T47D (cell line): Measurements from ENCODE around the gene PCDHGB1.

Source experiments
- DNase-seq, 2 experiments: peaks; one replicate each; pipeline versions ENCODE4 v3.0.0 to v3.0.0-alpha.2; 2011 to 2012; ENCODE audit warnings: low read depth in 1 of 2, low spot score in 1 of 2
- JUND ChIP-seq: IDR thresholded peaks from 2 replicates; pipeline ENCODE4 v1.6.1; 2012; ENCODE audit warnings: low read depth
- in situ Hi-C: cut with HindIII; loops from 2 replicates; pipeline ENCODE4 v1.10.0; 2016; ENCODE audit warnings: low sequenced_read_pairs, low pct_unique_long_range_greater_than_20kb

The PCDHGB1 gene

GRCh38 chr5:141356133-141356532, 6.2 kb downstream of the PCDHGB1 start:
- no peak for TF ChIP-seq JUND
- in situ Hi-C loops = no loop called here
- DNase-seq = no peak

GRCh38 chr5:141356950-141357349, 7.1 kb downstream of the PCDHGB1 start:
- DNase-seq = no peak
- TF ChIP-seq JUND = no peak
- in situ Hi-C loops = no loop called here

- no peak for TF ChIP-seq JUND
- DNase-seq = peak; percentile 81
- in situ Hi-C loops = no loop called here
Observed at GRCh38 chr5:141359790-141360426, 10.0 kb downstream of the PCDHGB1 start, which contains the start of gene PCDHGB2. PCDHGB2 (plus strand) TSS chr5:141359994; CDS start chr5:141360136, 142 bp downstream.

GRCh38 chr5:141360685-141361084, 10.8 kb downstream of the PCDHGB1 start:
- TF ChIP-seq JUND = no peak
- in situ Hi-C loops = no loop called here
- no peak for DNase-seq

GRCh38 chr5:141362719-141363118, 12.8 kb downstream of the PCDHGB1 start:
- DNase-seq = no peak
- in situ Hi-C loops = no loop called here
- TF ChIP-seq JUND = no peak

- in situ Hi-C loops = no loop called here
Observed at GRCh38 chr5:141363952-141364660, 14.2 kb downstream of the PCDHGB1 start, which contains the start of gene PCDHGA5. PCDHGA5 (plus strand) TSS chr5:141364162; CDS start chr5:141364331, 169 bp downstream.

GRCh38 chr5:141366016-141366896, 16.4 kb downstream of the PCDHGB1 start:
- no peak for TF ChIP-seq JUND
- in situ Hi-C loops = no loop called here
- peak in 1 of 2 experiments; percentile 32 for DNase-seq

More at GRCh38 chr5:141363952-141364660, 14.2 kb downstream of the PCDHGB1 start, which contains the start of gene PCDHGA5:
- TF ChIP-seq JUND = no peak
- DNase-seq = peak in 1 of 2 experiments; percentile 50

- no peak for DNase-seq
- no peak for TF ChIP-seq JUND
- in situ Hi-C loops = no loop called here
Observed at GRCh38 chr5:141369994-141370848, 20.3 kb downstream of the PCDHGB1 start, which contains the start of gene PCDHGB3. PCDHGB3 (plus strand) TSS chr5:141370242; CDS start chr5:141370395, 153 bp downstream.

GRCh38 chr5:141371572-141372475, 21.9 kb downstream of the PCDHGB1 start:
- no peak for TF ChIP-seq JUND

GRCh38 chr5:141373673-141374317, 23.9 kb downstream of the PCDHGB1 start, which contains the start of gene PCDHGA6:
PCDHGA6 (plus strand) TSS chr5:141373891; CDS start chr5:141374084, 193 bp downstream.
- DNase-seq = peak; percentile 55 to 70
- no peak for TF ChIP-seq JUND
- in situ Hi-C loops = no loop called here

More at GRCh38 chr5:141371572-141372475, 21.9 kb downstream of the PCDHGB1 start:
- DNase-seq = no peak
- in situ Hi-C loops = no loop called here
